GM12865 (cell line): ENCODE measurements around the gene RASSF8.
A peak's percentile ranks its signal among the peaks of the same experiment; 100 is the strongest.

Experiments
- DNase-seq: peaks from one replicate; pipeline ENCODE4 v3.0.0; 2010; ENCODE audit warnings: low read depth
- H3K4me3 ChIP-seq: 2 replicates; pipeline ENCODE4 v1.5.1; 2011; ENCODE audit warnings: mild to moderate bottlenecking, low read depth, low read length, control low read depth
- TF ChIP-seq, protein P1 (sequence below): IDR thresholded peaks from 2 replicates; pipeline ENCODE4 v1.5.1; 2011; ENCODE audit warnings: low read length, control low read depth, low read depth, inconsistent platforms; ENCODE audit not compliant: insufficient read depth; ENCODE audit errors: missing control alignments

Gene RASSF8

GRCh38 chr12:26125400-26126339 is 167.2 kb downstream of the RASSF8 start:
- TF ChIP-seq, protein P1, sequence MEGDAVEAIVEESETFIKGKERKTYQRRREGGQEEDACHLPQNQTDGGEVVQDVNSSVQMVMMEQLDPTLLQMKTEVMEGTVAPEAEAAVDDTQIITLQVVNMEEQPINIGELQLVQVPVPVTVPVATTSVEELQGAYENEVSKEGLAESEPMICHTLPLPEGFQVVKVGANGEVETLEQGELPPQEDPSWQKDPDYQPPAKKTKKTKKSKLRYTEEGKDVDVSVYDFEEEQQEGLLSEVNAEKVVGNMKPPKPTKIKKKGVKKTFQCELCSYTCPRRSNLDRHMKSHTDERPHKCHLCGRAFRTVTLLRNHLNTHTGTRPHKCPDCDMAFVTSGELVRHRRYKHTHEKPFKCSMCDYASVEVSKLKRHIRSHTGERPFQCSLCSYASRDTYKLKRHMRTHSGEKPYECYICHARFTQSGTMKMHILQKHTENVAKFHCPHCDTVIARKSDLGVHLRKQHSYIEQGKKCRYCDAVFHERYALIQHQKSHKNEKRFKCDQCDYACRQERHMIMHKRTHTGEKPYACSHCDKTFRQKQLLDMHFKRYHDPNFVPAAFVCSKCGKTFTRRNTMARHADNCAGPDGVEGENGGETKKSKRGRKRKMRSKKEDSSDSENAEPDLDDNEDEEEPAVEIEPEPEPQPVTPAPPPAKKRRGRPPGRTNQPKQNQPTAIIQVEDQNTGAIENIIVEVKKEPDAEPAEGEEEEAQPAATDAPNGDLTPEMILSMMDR = no peak
- peak overlapping the region; percentile 67 for H3K4me3 ChIP-seq
- peak; percentile 45 for DNase-seq

- peak overlapping the region; percentile 67 for H3K4me3 ChIP-seq
- TF ChIP-seq, protein P1 = no peak
- DNase-seq = peak; percentile 48
These were observed 168.1 kb downstream of the RASSF8 start for GRCh38 chr12:26126340-26127284.

- no peak for DNase-seq
- no peak overlapping the region for H3K4me3 ChIP-seq
- TF ChIP-seq, protein P1 = no peak
These were observed 168.9 kb downstream of the RASSF8 start for GRCh38 chr12:26127404-26127803.

GRCh38 chr12:26128168-26128567 is 169.7 kb downstream of the RASSF8 start:
- no peak for DNase-seq
- H3K4me3 ChIP-seq = no peak overlapping the region
- TF ChIP-seq, protein P1 = no peak
